ENCODE measurements around the gene DNAJC28.

DNA sequence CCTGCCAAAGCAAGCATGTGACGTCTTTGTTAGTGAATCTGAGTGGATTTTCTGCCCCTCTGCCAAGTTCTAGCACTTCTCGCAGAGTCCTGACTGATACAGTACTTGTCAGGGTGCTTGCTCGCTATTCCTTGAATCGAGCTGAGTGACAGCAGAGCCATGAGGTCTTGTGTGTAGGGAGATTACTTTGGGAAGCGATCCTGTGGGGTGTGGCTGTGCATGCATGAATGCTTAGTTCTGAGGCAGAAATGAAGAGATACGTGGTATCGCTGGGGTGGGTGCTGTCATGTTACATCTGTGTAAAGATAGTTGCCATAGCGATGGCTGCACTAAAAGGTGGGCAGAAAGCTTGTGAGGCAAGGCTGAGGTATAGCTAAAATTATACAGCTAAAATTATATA, 19.3 kb upstream of the DNAJC28 start:
- TF ChIP-seq RAD21 (IDR thresholded peaks at IDR 0.05) (no peak), CTCF (IDR thresholded peaks at IDR 0.05; ENCODE audit: low read depth, low read length, missing input control) (no peak), SP1 (IDR thresholded peaks at IDR 0.05) (no peak), REST (IDR thresholded peaks at IDR 0.05) (no peak), TAF1 (conservative IDR thresholded peaks at IDR 0.05) (no peak), YY1 (IDR thresholded peaks at IDR 0.05) (no peak), ATF3 (IDR thresholded peaks at IDR 0.05) (no peak), HNF4A (conservative IDR thresholded peaks at IDR 0.05) (no peak), ZBTB33 (IDR thresholded peaks at IDR 0.05) (no peak), EGR1 (IDR thresholded peaks at IDR 0.05; ENCODE audit: low read depth in 2 of 2) (no peak)
